Thymus (tissue), 11 donors: Measurements from ENCODE around the gene GLYR1. TPM values are rescaled to one million over a fixed set of nuclear protein-coding genes. Genes with fewer than 3 reads are reported as not detected.
A peak's percentile ranks its signal among the peaks of the same experiment; 100 is the strongest.

Experiments used
- DNase-seq, 9 donors: peaks; one replicate each; pipeline ENCODE4 v3.0.0-alpha.2; 2013; ENCODE audit warnings: low spot score in 9 of 9, low read depth in 6 of 9, missing footprints in 1 of 9
- H3K27ac ChIP-seq, 2 donors: one replicate each; pipeline ENCODE4 v1.5.1; 2013; ENCODE audit warnings: control low read depth in 1 of 2, low read depth in 1 of 2, low read length in 1 of 2, mild to moderate bottlenecking in 1 of 2, moderate library complexity in 1 of 2
- H3K27me3 ChIP-seq, 2 donors: one replicate each; pipeline ENCODE4 v1.5.1; 2013; ENCODE audit warnings: low read length in 1 of 2; ENCODE audit not compliant: control insufficient read depth in 2 of 2, insufficient read depth in 1 of 2
- H3K36me3 ChIP-seq, 2 donors: one replicate each; pipeline ENCODE4 v1.5.1; 2013; ENCODE audit warnings: low read length in 1 of 2, mild to moderate bottlenecking in 1 of 2, moderate library complexity in 1 of 2; ENCODE audit not compliant: control insufficient read depth in 2 of 2, insufficient read depth in 2 of 2
- H3K4me1 ChIP-seq, 2 donors: one replicate each; pipeline ENCODE4 v1.5.1; 2013; ENCODE audit warnings: low read length in 2 of 2; ENCODE audit not compliant: control insufficient read depth in 2 of 2, insufficient read depth in 2 of 2
- H3K4me3 ChIP-seq, 2 donors: one replicate each; pipeline ENCODE4 v1.5.1; 2013; ENCODE audit warnings: low read length in 2 of 2, control low read depth in 1 of 2, mild to moderate bottlenecking in 1 of 2
- H3K9me3 ChIP-seq, 2 donors: one replicate each; pipeline ENCODE4 v1.5.1; 2013; ENCODE audit warnings: low read length in 1 of 2, mild to moderate bottlenecking in 1 of 2; ENCODE audit not compliant: control insufficient read depth in 2 of 2, insufficient read depth in 1 of 2
- WGBS: extraction: QIAGEN DNeasy Blood & Tissue Kit; methylation state at CpG from one replicate; pipeline ENCODE4 v1.1.7; 2013; 5-methylcytosine and 5-hydroxymethylcytosine counted together
- polyA plus RNA-seq: library from polyadenylated mRNA; stranded (reverse); fragments of 200-250 nt; gene quantifications from one replicate; pipeline ENCODE4 v1.2.3, GENCODE V29; 2013
- total RNA-seq: library from RNA; stranded (reverse); fragments of 120-200 nt; gene quantifications from one replicate; pipeline ENCODE4 v1.2.4, GENCODE V29; 2013
- donor health status: healthy.

Gene GLYR1
- total and polyA plus RNA-seq, 2 donors = 36.4 to 59.1 TPM

DNA sequence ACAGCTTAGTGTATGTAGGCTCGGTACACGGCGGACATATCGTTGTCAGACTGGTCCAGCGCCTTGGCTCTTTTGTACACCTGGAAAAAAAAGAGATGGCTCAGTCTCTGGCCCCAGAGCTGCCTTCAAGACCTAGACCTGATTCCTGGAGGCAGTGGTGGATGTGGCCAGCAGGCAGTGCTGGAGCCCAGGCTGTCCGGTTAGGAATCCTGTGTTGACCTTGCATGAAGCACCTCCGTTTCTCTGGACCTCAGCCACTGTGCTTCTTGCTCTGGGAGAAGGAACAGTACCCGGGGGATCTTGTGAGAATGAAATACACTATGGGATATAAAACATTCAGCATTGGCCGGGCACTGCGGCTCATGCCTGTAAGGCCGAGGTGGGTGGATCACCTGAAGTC, 41.9 kb downstream of the GLYR1 start:
- Histone ChIP-seq H3K36me3 (peaks cover 34 to 44% of the 10 kb centered on the region in 2 donors), H3K9me3 (peaks cover 0 to 5% of the 10 kb centered on the region in 2 donors), H3K27me3 (no peaks in the 10 kb centered on the region), H3K27ac (no peak overlapping the region), H3K4me3 (no peak overlapping the region), H3K4me1 (peaks cover 7 to 22% of the 10 kb centered on the region in 2 donors)
- DNase-seq = no peak
- 99% methylated on average over 11 of the region's 11 CpGs for WGBS

- H3K9me3 ChIP-seq = peaks cover 0 to 5% of the 10 kb centered on the region in 2 donors
- H3K27me3 ChIP-seq = no peaks in the 10 kb centered on the region
- peaks cover 25 to 41% of the 10 kb centered on the region in 2 donors for H3K36me3 ChIP-seq
- no peak overlapping the region for H3K27ac ChIP-seq
- WGBS = 97% methylated on average over 26 of the region's 26 CpGs
- no peak for DNase-seq
- no peak overlapping the region for H3K4me3 ChIP-seq
- peaks cover 7 to 24% of the 10 kb centered on the region in 2 donors for H3K4me1 ChIP-seq
Measured at GRCh38 chr16:4803898-4804762, 43.0 kb downstream of the GLYR1 start.

DNA sequence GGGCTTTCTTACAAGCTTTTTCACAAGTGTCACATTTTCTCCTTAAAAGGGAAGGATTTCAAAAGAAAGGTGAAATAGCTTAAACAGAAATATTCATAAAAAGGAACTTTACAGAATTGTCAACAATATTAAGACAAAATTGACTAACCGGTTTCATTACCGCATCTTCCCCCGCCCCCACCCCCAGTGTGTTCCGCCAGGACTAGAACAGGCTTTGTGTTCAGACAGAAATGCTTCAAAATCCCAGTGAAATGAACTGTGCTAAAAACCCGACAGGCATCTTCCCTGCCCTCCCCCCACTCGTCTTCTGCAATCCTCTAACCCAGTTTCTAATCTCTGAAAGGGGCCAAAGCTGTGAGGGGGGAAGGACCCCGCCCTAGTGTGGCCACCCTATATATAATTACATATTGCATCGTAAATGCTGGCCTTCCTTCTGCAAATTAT, 43.7 kb downstream of the GLYR1 start:
- H3K9me3 ChIP-seq = peaks cover 0 to 5% of the 10 kb centered on the region in 2 donors
- H3K27me3 ChIP-seq = no peaks in the 10 kb centered on the region
- 91% methylated on average over 8 of the region's 8 CpGs for WGBS
- H3K4me3 ChIP-seq = peak overlapping the region in 1 of 2 donors; percentile 53
- H3K4me1 ChIP-seq = peaks cover 7 to 24% of the 10 kb centered on the region in 2 donors
- no peak overlapping the region for H3K27ac ChIP-seq
- no peak for DNase-seq
- H3K36me3 ChIP-seq = peaks cover 26 to 41% of the 10 kb centered on the region in 2 donors

GRCh38 chr16:4802659-4803287, 44.3 kb downstream of the GLYR1 start:
- H3K4me1 ChIP-seq = peaks cover 7 to 24% of the 10 kb centered on the region in 2 donors
- H3K9me3 ChIP-seq = peaks cover 0 to 5% of the 10 kb centered on the region in 2 donors
- no peaks in the 10 kb centered on the region for H3K27me3 ChIP-seq
- peak overlapping the region; percentile 53 to 95 for H3K4me3 ChIP-seq
- H3K36me3 ChIP-seq = peaks cover 20 to 37% of the 10 kb centered on the region in 2 donors
- WGBS = under 1% methylated on average over 59 of the region's 59 CpGs
- DNase-seq = peak; percentile 64 to 94 (median 83)
- H3K27ac ChIP-seq = peak overlapping the region; percentile 57 to 87

DNA sequence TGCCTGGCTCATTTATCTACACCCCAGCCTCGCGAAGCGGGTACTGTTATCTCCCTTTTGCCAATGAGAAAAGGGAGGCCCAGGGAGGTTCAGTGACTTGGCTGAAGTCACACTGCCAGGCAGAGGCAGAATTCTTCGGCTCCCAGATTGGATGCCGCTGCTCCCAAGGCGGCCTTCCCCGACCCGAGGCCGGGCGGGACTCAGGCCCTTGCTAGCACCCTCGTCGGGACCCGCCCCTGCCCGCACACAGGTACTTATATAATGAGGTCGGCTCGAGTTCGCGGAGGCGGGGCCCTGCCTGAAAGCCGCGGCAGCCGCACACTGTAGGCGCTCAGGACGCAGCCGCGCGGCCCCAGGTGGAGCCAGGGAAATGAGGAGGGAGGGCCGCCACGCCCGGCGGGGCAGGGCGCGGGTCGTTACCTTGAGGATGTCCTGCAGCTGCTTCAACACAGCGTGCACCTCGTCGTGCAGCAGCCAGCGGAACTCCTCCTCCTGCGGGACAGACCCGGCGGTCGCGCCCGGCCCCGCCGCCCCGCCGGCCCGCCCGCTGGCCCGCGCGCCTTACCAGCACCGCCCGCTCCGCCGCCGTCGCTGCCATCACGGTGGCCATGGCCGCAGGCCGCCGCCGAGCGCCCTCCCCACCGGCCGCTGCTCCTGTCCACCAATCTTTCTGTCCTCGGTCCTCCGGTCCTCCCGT, 45.0 kb downstream of the GLYR1 start, which contains the start of gene ROGDI:
Gene ROGDI, minus strand, starts transcription at position 672 of the 697 bp plus-strand sequence. Its CDS starts 62 bp downstream, at position 610.
- DNase-seq = peak in 8 of 9 donors; percentile 34 to 86 (median 56)
- H3K4me1 ChIP-seq = peaks cover 7 to 24% of the 10 kb centered on the region in 2 donors
- 1% methylated on average over 70 of the region's 70 CpGs for WGBS
- peaks cover 15 to 32% of the 10 kb centered on the region in 2 donors for H3K36me3 ChIP-seq
- no peaks in the 10 kb centered on the region for H3K27me3 ChIP-seq
- peaks cover 0 to 5% of the 10 kb centered on the region in 2 donors for H3K9me3 ChIP-seq
- peak within 1 kb of the TSS; percentile 72 to 87 for H3K27ac ChIP-seq
- H3K4me3 ChIP-seq = peak within 1 kb of the TSS; percentile 53 to 95

- Histone ChIP-seq H3K9me3 (peaks cover 0 to 5% of the 10 kb centered on the region in 2 donors), H3K4me1 (peaks cover 7 to 24% of the 10 kb centered on the region in 2 donors), H3K4me3 (peak overlapping the region; percentile 53 to 95), H3K27me3 (no peaks in the 10 kb centered on the region), H3K36me3 (peaks cover 12 to 30% of the 10 kb centered on the region in 2 donors), H3K27ac (peak overlapping the region; percentile 72 to 87)
- WGBS = 73% methylated on average over 29 of the region's 29 CpGs
- no peak for DNase-seq
Measured at GRCh38 chr16:4801051-4801961, 45.8 kb downstream of the GLYR1 start.

DNA sequence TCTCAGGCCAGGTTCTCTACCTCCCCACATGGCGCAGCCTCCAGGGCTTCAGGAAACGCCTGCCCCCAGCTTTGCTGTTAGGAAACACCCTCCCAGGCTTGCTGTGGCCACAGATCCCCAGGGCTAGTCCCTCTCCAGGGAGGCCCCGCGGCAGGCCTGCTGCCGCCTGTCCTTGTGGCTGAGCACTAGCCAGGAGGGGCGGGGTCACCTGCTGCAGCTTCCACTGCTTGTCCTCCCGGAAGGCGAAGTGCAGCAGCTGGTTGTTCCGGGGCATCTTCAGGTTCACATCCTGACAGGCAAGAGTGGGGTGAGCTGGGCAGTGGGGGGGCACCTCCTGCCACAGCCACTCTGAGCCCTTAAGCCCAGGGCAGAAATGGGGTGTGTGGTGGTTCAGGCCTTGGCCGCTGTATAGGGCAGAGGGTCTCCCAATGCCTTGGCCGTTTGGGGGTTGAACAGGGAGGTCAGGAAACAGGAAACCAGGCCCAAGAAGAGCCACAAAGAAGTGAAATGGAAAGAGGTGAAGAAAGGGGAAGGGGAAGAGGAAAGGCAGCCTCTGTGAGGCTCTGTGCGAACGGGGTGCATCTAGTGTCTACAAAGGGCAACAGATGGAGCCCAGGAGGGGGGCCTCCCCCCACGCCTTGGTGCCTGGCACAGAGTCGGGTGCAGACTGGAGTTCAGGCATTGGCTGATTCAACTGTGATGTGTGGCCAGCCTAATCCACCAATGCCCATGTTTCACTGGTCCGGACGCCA, 46.6 kb downstream of the GLYR1 start:
- peaks cover 9 to 25% of the 10 kb centered on the region in 2 donors for H3K36me3 ChIP-seq
- peaks cover 7 to 24% of the 10 kb centered on the region in 2 donors for H3K4me1 ChIP-seq
- peak in 2 of 9 donors; percentile 36 to 57 for DNase-seq
- peaks cover 0 to 5% of the 10 kb centered on the region in 2 donors for H3K9me3 ChIP-seq
- 73% methylated on average over 17 of the region's 17 CpGs for WGBS
- H3K27ac ChIP-seq = peak overlapping the region in 1 of 2 donors; percentile 37
- H3K4me3 ChIP-seq = no peak overlapping the region
- no peaks in the 10 kb centered on the region for H3K27me3 ChIP-seq
